ENCODE results near the gene SLC25A6. TPM values are rescaled to one million over a fixed set of nuclear protein-coding genes. Genes with fewer than 3 reads are reported as not detected.
A peak's percentile ranks its signal among the peaks of the same experiment; 100 is the strongest.

Gene SLC25A6
- total RNA-seq, 1 experiment from 2014 or later: 553 TPM

- Histone ChIP-seq H2BK15ac (ENCODE audit: low read depth, low read length) (no peak overlapping the region), H4K5ac (ENCODE audit: insufficient read length, low read depth, low read length) (no peak overlapping the region), H3K9ac (ENCODE audit: extremely low read depth, insufficient read length, low read length) (no peak overlapping the region)
These were observed 29.7 kb upstream of the SLC25A6 start for GRCh38 chrX:1421433-1422134.

More at GRCh38 chrX:1421433-1422134, 29.7 kb upstream of the SLC25A6 start:
- H3K18ac ChIP-seq (ENCODE audit: insufficient read length, low read depth, low read length): no peak overlapping the region
- no peak overlapping the region for H3K4ac ChIP-seq (ENCODE audit: low read depth, low read length)
- Mint-ChIP-seq H3K36me3 (ENCODE audit: insufficient read depth in 1 of 3, low read depth in 3 of 3) (peaks cover 67 to 68% (median 67%) of the 10 kb centered on the region in 3 experiments), H3K27ac (peak overlapping the region in 1 of 3 experiments; percentile 34; a peak in 2 of 7 replicates), H3K27me3 (ENCODE audit: low read depth) (peaks cover 5% of the 10 kb centered on the region), H3K4me1 (peaks cover 9 to 12% of the 10 kb centered on the region in 2 experiments), H3K4me3 (no peak overlapping the region), H3K9me3 (peaks cover 33 to 37% of the 10 kb centered on the region in 2 experiments)
- H2AFZ ChIP-seq (ENCODE audit: low read length): no peak overlapping the region
- no peaks in the 10 kb centered on the region for H4K20me1 ChIP-seq (ENCODE audit: control insufficient read depth, insufficient read depth, insufficient read length)
- H3K4me2 ChIP-seq (ENCODE audit: insufficient read depth, insufficient read length, low read length): no peak overlapping the region
- no peak overlapping the region for H4K8ac ChIP-seq (replicated peaks; ENCODE audit: insufficient read length, low read depth, low read length)
- no peaks in the 10 kb centered on the region for H3K79me2 ChIP-seq (ENCODE audit: insufficient read depth, low read length)
- no peak overlapping the region for H3K27ac ChIP-seq (ENCODE audit: insufficient read length, low read depth, low read length)
- H3K56ac ChIP-seq (ENCODE audit: insufficient read length, low read depth, low read length): no peak overlapping the region
- no peak overlapping the region for H3K23ac ChIP-seq (ENCODE audit: insufficient read length, low read depth, low read length)
- H2BK12ac ChIP-seq (ENCODE audit: insufficient read length, low read depth, low read length): no peak overlapping the region
- H3T11ph ChIP-seq (ENCODE audit: low read length): no peak overlapping the region
- no peaks in the 10 kb centered on the region for H3K27me3 ChIP-seq (ENCODE audit: insufficient read depth, low read length)
- H3K79me1 ChIP-seq (ENCODE audit: insufficient read depth, low read depth, low read length, poor library complexity, severe bottlenecking): no peaks in the 10 kb centered on the region
- no peak for DNase-seq
- no peaks in the 10 kb centered on the region for H3K23me2 ChIP-seq (ENCODE audit: insufficient read length, low read depth, low read length, poor library complexity, severe bottlenecking)
- no peaks in the 10 kb centered on the region for H3K4me1 ChIP-seq (ENCODE audit: insufficient read depth, low read length)
- H2BK120ac ChIP-seq (ENCODE audit: low read depth, low read length, poor library complexity, severe bottlenecking): no peak overlapping the region
- no peak overlapping the region for H3K14ac ChIP-seq (ENCODE audit: insufficient read depth, low read length)
- no peak for TF ChIP-seq CTCF (conservative IDR thresholded peaks at IDR 0.05)
- WGBS (ENCODE audit: extremely low coverage, insufficient read length, low lambda C conversion rate): no CpG with 5 or more reads among the region's 19 CpGs
- H3K9me3 ChIP-seq (ENCODE audit: control insufficient read depth, low read depth, low read length): peaks cover 26% of the 10 kb centered on the region
- no peak overlapping the region for H2BK20ac ChIP-seq (ENCODE audit: low read depth, low read length, poor library complexity, severe bottlenecking)
- no peak overlapping the region for H4K91ac ChIP-seq (ENCODE audit: insufficient read length, low read depth, low read length)
- H2AK5ac ChIP-seq (ENCODE audit: insufficient read length, low read length): no peak overlapping the region
- no peak overlapping the region for H2BK5ac ChIP-seq (ENCODE audit: insufficient read length, low read length)

All from H9 (cell line).